Mucosa of descending colon (tissue), 3 donors: ENCODE results near the gene SH2B2. TPM values are rescaled to one million over a fixed set of nuclear protein-coding genes. Genes with fewer than 3 reads are reported as not detected.

ENCODE experiments used
- ATAC-seq: fragments of 200-7000 bp; cut with Tn5 transposase; one replicate; pipeline ENCODE4 v1.9.1; 2020; ENCODE audit warnings: mild to moderate bottlenecking, moderate library complexity
- DNase-seq, 3 donors: peaks; one replicate each; pipeline ENCODE4 v3.0.0-alpha.2; 2020
- H3K36me3 ChIP-seq: fragments of 200-600 bp; one replicate; pipeline ENCODE4 v1.8.0; 2021; ENCODE audit warnings: low read depth, mild to moderate bottlenecking
- H3K4me1 ChIP-seq: fragments of 200-600 bp; one replicate; pipeline ENCODE4 v1.8.0; 2021; ENCODE audit warnings: low read depth, mild to moderate bottlenecking
- H3K4me3 ChIP-seq: fragments of 200-600 bp; one replicate; pipeline ENCODE4 v1.8.0; 2021; ENCODE audit warnings: mild to moderate bottlenecking
- H3K9me3 ChIP-seq: fragments of 200-600 bp; one replicate; pipeline ENCODE4 v1.8.0; 2021; ENCODE audit warnings: mild to moderate bottlenecking
- intact Hi-C, 2 donors: fragments of 100-400 bp; cut with DNase I in 1 of 2; cut with micrococcal nuclease in 1 of 2; formaldehyde crosslinking; loops; one replicate each; pipeline versions ENCODE4 v1.11.0 to v1.11.1; 2022; cut with DNase I, micrococcal nuclease
- long read RNA-seq, 2 donors: library from polyadenylated mRNA; unstranded; transcript quantifications; one replicate each; pipeline ENCODE4 v2.0.0, GENCODE V29; 2019 to 2021
- total RNA-seq, 3 donors: library from RNA; stranded (reverse); fragmentation: NEBNext Ultra II Directional in 2 of 3; extraction: Animal tissue kit (Norgen Biotek cat#: 25700) in 2 of 3; gene quantifications; one replicate each; pipeline versions ENCODE4 v1.2.1 to v1.2.4, GENCODE V29; 2021 to 2023
- TF ChIP-seq, protein P1 (sequence below): fragments of 200-600 bp; IDR thresholded peaks from one replicate; pipeline ENCODE4 v1.8.0; 2022; ENCODE audit warnings: antibody characterized with exemption, mild to moderate bottlenecking
- donor health status: DM: no; HTN: no; CAD: no; lungs with moderate emphysema.
- donor health status: DM: no; HTN: no; CAD: no.
- donor health status: DM: no; HTN: yes; CAD: no.

SH2B2 gene
- 1 to 10 TPM; 2.3 to 3.7 (median 2.7) TPM for total RNA-seq
- long read RNA-seq, donor 1, partial matches to known transcripts: 1 of 4 reads
- long read RNA-seq, donor 1, other reads (novel, unspliced or antisense): 3 of 4 reads
- long read RNA-seq, donor 2, partial matches to known transcripts: 0 of 1 reads
- long read RNA-seq, donor 2, other reads (novel, unspliced or antisense): 1 of 1 reads

DNA sequence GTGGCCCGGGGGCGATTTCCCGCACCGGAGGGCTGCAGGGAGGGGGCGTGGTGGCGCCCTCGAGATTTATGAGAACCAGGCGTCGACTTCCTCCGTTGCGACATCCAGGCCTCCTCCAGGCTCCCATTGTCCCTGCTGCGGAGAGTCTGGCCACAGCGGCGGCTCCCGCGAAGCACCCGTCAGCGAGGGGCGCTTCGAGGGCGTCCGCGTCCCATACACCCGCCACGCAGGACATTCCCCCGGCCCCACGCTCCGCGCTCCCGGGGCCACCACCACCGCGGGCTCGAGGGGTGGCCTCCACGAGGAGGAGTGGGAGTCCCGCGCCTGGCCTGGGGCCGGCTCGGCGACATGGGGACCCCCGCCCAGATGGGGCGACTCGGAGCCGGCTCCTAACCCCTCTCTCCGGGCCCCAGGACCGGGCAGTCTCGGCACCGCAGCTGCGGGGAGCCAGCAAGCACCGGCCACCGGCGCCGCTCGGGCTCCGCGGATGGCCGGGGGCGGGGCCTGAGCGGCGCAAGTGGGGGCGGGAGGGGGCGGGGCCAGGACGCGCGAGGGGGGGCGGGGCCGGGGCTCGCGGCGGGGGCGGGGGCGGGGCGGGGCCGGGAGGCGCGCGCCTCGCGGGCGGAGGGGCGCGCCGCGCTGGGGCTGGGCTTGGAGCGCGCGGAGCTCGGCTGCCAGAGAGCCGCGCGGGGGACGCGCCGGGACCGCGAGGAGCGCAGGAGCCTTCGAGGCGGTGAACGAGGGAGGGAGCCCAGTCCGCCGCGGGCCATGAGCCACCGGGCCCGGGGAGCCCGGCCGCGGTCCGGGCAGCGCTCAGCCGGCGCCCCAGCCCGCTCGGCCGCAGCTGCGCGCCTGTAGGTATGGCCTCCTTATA, at the start of gene SH2B2:
Gene SH2B2 (plus strand): TSS at position 632 of the 874 bp plus-strand sequence. CDS start 13,683 bp downstream, outside the sequence.
- peak; percentile 77 for ATAC-seq
- intact Hi-C loops: loop anchor here in 1 of 2 donors (10.0 kb wide), 1 partner anchor 108 kb away; the partner anchor contains the start of gene PRKRIP1
- H3K4me3 ChIP-seq: peak within 1 kb of the TSS; percentile 36

DNA sequence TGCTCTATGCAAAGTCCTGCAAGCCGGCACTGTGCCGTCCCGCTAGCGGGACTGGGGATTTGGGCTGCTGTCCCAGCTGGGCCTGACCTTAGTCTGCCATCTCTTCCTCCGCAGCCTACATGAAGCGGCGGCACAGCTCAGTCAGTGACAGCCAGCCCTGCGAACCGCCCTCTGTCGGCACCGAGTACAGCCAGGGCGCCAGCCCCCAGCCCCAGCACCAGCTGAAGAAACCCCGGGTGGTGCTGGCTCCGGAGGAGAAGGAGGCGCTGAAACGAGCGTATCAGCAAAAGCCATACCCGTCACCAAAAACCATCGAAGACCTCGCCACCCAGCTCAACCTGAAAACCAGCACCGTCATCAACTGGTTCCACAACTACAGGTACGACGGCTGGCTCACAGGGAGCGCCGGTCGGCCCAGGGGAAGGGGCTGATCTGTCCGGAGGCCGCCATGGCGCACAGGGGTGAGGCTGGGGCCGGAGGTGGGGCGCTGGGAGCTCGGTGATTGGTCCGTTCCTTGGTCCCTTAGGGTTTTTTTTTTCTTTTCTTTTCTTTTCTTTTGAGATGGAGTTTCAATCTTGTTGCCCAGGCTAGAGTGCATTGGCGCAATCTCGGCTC, 47.4 kb upstream of the SH2B2 start:
- ATAC-seq (no peak), DNase-seq (no peak)
- Histone ChIP-seq H3K36me3 (no peaks in the 10 kb centered on the region), H3K4me3 (no peak overlapping the region), H3K4me1 (no peaks in the 10 kb centered on the region), H3K9me3 (no peaks in the 10 kb centered on the region)
- intact Hi-C loops: loop anchor here in 1 of 2 donors (5.0 kb wide), 1 partner anchor 552 kb away; no protein-coding TSS in a partner anchor
- TF ChIP-seq, protein P1, sequence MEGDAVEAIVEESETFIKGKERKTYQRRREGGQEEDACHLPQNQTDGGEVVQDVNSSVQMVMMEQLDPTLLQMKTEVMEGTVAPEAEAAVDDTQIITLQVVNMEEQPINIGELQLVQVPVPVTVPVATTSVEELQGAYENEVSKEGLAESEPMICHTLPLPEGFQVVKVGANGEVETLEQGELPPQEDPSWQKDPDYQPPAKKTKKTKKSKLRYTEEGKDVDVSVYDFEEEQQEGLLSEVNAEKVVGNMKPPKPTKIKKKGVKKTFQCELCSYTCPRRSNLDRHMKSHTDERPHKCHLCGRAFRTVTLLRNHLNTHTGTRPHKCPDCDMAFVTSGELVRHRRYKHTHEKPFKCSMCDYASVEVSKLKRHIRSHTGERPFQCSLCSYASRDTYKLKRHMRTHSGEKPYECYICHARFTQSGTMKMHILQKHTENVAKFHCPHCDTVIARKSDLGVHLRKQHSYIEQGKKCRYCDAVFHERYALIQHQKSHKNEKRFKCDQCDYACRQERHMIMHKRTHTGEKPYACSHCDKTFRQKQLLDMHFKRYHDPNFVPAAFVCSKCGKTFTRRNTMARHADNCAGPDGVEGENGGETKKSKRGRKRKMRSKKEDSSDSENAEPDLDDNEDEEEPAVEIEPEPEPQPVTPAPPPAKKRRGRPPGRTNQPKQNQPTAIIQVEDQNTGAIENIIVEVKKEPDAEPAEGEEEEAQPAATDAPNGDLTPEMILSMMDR: no peak

More for the DNA sequence above, at the start of gene SH2B2:
- DNase-seq: peak; percentile 67 to 84 (median 75)
- TF ChIP-seq, protein P1: no peak
- Histone ChIP-seq H3K4me1 (peaks cover 21% of the 10 kb centered on the region), H3K9me3 (no peaks in the 10 kb centered on the region), H3K36me3 (no peaks in the 10 kb centered on the region)

DNA sequence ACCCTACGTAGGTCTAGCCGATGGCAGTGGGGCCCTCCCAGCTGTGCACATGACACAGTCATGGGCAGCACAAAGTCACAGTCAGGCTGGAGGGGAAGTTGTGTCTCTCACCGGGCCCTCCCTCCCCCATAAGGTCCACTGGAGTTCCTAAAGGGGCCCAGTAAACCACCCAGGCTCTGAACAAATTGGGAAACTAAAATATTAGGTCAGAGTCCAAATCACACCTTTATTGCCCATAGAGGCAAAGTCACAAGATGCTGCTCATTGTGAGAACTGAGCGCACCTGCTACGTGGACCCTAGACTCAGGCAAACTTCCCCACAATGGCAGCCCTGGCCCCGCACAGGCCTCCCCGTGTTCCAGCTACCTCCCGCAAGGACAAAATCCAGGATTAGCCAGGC, 45.2 kb upstream of the SH2B2 start:
- ATAC-seq (no peak), DNase-seq (no peak)
- Histone ChIP-seq H3K9me3 (no peaks in the 10 kb centered on the region), H3K4me3 (no peak overlapping the region), H3K36me3 (no peaks in the 10 kb centered on the region), H3K4me1 (no peaks in the 10 kb centered on the region)
- intact Hi-C loops: no loop called here
- TF ChIP-seq, protein P1: no peak

DNA sequence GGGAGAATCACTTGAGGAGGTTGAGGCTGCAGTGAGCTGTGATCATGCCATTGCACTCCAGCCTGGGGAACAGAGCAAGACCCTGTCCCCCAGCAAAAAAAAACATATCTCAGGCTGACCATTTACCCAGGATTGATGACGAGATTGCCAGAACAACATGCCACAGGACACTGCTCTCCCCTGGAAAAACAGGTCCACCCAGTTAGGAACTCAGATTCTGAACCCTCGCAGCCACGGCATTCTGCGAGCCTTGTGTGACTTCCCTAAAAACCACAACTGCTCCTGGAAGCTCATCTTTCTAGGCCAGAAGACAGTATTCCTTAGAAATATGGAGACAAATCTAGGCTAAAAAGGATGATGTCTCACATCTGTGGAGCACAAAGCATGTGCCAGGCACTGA, 42.1 kb upstream of the SH2B2 start:
- no peak for DNase-seq
- intact Hi-C loops: no loop called here
- H3K36me3 ChIP-seq: no peaks in the 10 kb centered on the region
- no peak overlapping the region for H3K4me3 ChIP-seq
- no peaks in the 10 kb centered on the region for H3K4me1 ChIP-seq
- no peaks in the 10 kb centered on the region for H3K9me3 ChIP-seq
- TF ChIP-seq, protein P1: no peak
- no peak for ATAC-seq

DNA sequence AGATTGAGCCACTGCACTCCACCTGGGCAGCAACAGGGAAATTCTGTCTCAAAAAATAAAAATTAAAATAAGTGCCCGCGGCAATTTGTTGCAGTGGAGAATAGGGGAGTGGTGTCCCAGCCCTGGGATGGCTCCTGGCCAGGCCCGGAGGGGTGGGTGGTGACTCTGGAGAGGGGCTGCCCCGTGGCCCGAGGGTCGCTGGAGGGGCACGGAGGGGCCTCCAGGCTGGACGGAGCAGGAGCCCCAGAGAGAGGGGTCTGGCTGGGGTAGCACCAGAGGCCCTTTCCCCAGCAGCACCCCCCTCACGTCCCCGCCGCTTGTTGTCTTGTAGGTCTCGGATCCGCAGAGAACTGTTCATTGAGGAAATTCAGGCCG, 38.6 kb upstream of the SH2B2 start:
- no peaks in the 10 kb centered on the region for H3K4me1 ChIP-seq
- no peak overlapping the region for H3K4me3 ChIP-seq
- H3K9me3 ChIP-seq: no peaks in the 10 kb centered on the region
- ATAC-seq (no peak), DNase-seq (no peak)
- no peaks in the 10 kb centered on the region for H3K36me3 ChIP-seq
- intact Hi-C loops: no loop called here
- TF ChIP-seq, protein P1: no peak
